ENCODE data around the gene ECHDC1.
A peak's percentile ranks its signal among the peaks of the same experiment; 100 is the strongest.

Gene ECHDC1

DNA sequence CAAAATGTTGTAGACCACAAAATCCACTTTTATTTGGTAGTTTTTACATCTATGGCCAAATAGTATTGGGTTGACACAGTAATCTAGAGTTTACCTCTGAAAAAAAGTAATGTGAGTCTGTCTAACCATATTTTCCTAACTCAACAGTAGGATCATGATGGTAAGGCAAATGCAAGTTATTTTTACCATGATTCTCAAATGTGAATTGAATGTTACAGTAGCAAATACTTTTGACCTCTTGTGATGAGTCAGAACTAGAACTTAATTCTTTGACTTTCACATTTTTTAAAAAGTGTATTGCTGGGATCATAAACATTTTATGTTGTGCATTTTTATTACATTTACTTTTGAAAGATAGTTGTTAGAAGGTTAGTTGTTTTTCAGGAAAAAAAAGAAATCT lies 54.7 kb downstream of the ECHDC1 start:
- H3K27ac Mint-ChIP-seq: no peak overlapping the region
- intact Hi-C loops (cut with micrococcal nuclease): no loop called here
- no peaks in the 10 kb centered on the region for H3K27me3 Mint-ChIP-seq
- H3K4me3 Mint-ChIP-seq: no peak overlapping the region
- H3K36me3 Mint-ChIP-seq (ENCODE audit: low read depth): peaks cover 72% of the 10 kb centered on the region
- peaks cover 10% of the 10 kb centered on the region for H3K4me1 Mint-ChIP-seq (ENCODE audit: low read depth)
- H3K9me3 Mint-ChIP-seq: no peaks in the 10 kb centered on the region

- Mint-ChIP-seq H3K36me3 (ENCODE audit: low read depth) (peaks cover 59% of the 10 kb centered on the region), H3K27me3 (no peaks in the 10 kb centered on the region), H3K4me1 (ENCODE audit: low read depth) (peaks cover 8% of the 10 kb centered on the region), H3K9me3 (no peaks in the 10 kb centered on the region), H3K4me3 (no peak overlapping the region), H3K27ac (no peak overlapping the region)
- intact Hi-C loops (cut with micrococcal nuclease): no loop called here
Measured at GRCh38 chr6:127282184-127282583, 61.2 kb downstream of the ECHDC1 start.

- peaks cover 11% of the 10 kb centered on the region for H3K4me1 Mint-ChIP-seq (ENCODE audit: low read depth)
- H3K36me3 Mint-ChIP-seq (ENCODE audit: low read depth): peaks cover 37% of the 10 kb centered on the region
- no peaks in the 10 kb centered on the region for H3K27me3 Mint-ChIP-seq
- no peak overlapping the region for H3K4me3 Mint-ChIP-seq
- intact Hi-C loops (cut with micrococcal nuclease): loop anchor here (5.0 kb wide), 1 partner anchor 83 kb away; no protein-coding TSS in a partner anchor
- no peaks in the 10 kb centered on the region for H3K9me3 Mint-ChIP-seq
- peak overlapping the region; percentile 33 for H3K27ac Mint-ChIP-seq
Measured at GRCh38 chr6:127279815-127280214, 63.6 kb downstream of the ECHDC1 start.

DNA sequence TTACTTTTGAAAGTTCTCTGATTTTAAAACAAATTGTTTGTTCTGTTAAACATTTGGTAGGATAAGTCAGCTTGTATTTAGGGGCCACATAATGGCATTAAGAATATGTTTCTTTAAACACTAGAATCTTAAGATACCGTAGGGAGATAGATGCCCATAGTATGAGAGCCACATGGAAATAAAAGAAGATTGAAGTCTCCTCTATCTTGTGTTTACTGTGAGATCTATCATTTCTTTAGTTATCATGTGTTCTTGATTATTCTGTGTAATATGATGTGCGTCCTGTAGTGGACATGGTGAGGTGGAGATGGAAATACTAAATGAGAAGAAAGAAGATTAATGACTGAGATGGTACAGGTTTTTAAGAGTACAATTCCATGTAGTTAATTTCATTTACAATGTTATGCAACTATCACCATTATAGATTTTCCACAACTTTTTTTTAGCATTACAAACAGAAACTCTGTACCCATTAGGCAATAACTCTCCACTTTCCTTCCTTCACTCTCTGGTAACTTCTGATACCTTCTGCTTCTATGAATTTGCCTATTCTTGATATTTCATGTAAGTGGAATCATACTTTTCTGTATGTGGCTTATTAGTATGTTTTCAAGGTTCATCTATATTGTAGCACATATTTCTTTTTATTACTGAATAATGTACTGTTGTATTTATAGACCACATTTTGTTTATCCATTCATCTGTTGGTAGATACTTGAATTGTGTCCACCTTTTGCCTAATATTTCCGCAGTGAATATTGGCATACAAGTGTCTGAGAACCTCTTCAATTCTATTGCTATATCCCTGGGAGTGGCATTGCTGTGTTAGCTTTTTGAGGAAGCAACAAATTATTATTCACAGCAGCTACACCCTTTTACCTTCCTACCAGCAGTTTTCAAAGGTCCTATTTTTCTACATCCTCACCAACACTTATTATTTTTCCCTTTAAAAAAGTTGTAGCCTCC lies 65.2 kb downstream of the ECHDC1 start:
- intact Hi-C loops (cut with micrococcal nuclease): loop anchor here (5.0 kb wide), 1 partner anchor 81 kb away; no protein-coding TSS in a partner anchor
- Mint-ChIP-seq H3K9me3 (no peaks in the 10 kb centered on the region), H3K27ac (no peak overlapping the region), H3K4me1 (ENCODE audit: low read depth) (peaks cover 25% of the 10 kb centered on the region), H3K36me3 (ENCODE audit: low read depth) (peaks cover 22% of the 10 kb centered on the region), H3K27me3 (no peaks in the 10 kb centered on the region), H3K4me3 (no peak overlapping the region)

GRCh38 chr6:127276331-127276730 lies 67.1 kb downstream of the ECHDC1 start:
- Mint-ChIP-seq H3K9me3 (no peaks in the 10 kb centered on the region), H3K4me3 (no peak overlapping the region), H3K27me3 (no peaks in the 10 kb centered on the region), H3K27ac (no peak overlapping the region), H3K4me1 (ENCODE audit: low read depth) (peaks cover 31% of the 10 kb centered on the region), H3K36me3 (ENCODE audit: low read depth) (peaks cover 4% of the 10 kb centered on the region)
- intact Hi-C loops (cut with micrococcal nuclease): loop anchor here (5.0 kb wide), 1 partner anchor 79 kb away; no protein-coding TSS in a partner anchor

- Mint-ChIP-seq H3K4me1 (ENCODE audit: low read depth) (peaks cover 37% of the 10 kb centered on the region), H3K9me3 (no peaks in the 10 kb centered on the region), H3K27ac (no peak overlapping the region), H3K4me3 (no peak overlapping the region), H3K27me3 (no peaks in the 10 kb centered on the region), H3K36me3 (ENCODE audit: low read depth) (peaks cover 6% of the 10 kb centered on the region)
- intact Hi-C loops (cut with micrococcal nuclease): no loop called here
Measured at GRCh38 chr6:127273499-127273898, 69.9 kb downstream of the ECHDC1 start.

DNA sequence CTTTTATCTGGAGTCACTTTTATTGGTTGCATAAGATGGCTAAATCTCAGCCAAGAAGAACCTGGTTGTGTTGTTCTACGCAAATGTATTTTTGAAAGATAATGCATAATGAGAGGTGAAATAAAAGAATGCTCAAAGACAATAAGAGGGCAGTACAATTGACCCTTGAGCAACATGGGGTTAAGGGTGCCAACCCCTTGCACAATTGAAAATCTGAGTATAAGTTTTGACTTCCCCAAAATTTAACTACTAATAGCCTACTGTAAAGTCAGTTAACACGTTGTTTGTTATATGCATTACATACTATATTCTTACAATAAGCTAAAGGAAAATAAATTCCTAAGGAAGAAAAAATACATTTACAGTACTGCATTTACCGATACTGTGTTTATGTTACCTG lies 70.8 kb downstream of the ECHDC1 start:
- no peaks in the 10 kb centered on the region for H3K27me3 Mint-ChIP-seq
- H3K4me1 Mint-ChIP-seq (ENCODE audit: low read depth): peaks cover 44% of the 10 kb centered on the region
- peaks cover 8% of the 10 kb centered on the region for H3K36me3 Mint-ChIP-seq (ENCODE audit: low read depth)
- no peak overlapping the region for H3K4me3 Mint-ChIP-seq
- intact Hi-C loops (cut with micrococcal nuclease): no loop called here
- H3K9me3 Mint-ChIP-seq: no peaks in the 10 kb centered on the region
- H3K27ac Mint-ChIP-seq: no peak overlapping the region

DNA sequence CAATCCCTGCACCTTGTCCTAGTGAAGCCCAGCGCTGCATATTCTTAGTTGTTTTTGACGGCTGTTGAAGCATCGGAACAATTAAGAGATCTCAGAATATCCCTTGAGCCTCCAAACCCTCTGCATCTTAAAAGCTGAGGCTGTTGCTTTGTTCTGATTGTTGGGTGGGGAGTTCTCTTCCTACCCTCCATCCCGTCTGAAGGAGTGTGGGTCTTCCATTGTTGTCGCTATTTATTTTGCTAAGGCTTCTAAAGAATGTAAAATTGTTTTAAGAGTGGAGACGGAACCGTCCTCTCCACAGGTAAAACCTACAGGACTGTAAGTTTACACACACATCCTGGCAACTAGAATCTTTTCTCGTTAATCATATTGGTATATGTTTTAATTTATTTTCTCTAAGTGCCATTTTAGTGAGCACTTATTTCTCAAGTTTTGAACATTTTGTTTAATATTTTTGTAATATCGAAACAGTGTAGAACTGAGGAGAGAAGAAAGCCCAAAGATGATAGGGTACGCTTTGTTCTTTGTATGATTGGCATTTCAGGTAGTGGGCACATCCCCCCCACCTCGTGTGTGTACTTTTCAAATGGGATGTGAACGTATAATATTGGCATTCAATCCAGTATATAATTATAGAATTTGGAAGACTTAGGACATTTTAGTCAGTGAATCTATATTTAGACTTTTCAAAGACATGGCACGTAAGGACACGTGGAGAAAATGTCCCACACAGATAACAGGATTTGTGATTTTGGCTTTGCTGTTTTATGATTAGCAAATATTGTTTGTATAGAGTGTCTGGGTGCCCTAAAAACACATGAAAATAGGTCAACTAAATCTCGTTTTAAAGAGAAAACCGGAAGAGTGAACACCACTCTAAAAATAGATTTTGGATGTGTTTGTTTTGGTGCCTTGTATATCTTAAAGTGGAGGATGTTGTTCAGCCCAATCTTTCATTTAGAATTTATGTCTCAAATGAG lies 75.5 kb downstream of the ECHDC1 start:
- Mint-ChIP-seq H3K27me3 (no peaks in the 10 kb centered on the region), H3K4me1 (ENCODE audit: low read depth) (peaks cover 32% of the 10 kb centered on the region), H3K9me3 (no peaks in the 10 kb centered on the region), H3K4me3 (peak overlapping the region; percentile 100), H3K27ac (peak overlapping the region; percentile 98), H3K36me3 (ENCODE audit: low read depth) (peaks cover 22% of the 10 kb centered on the region)
- intact Hi-C loops (cut with micrococcal nuclease): loop anchor here (2.0 to 10.0 kb wide), 4 partner anchors 61 to 923 kb away; partner anchors contain the start of genes CENPW and ECHDC1

DNA sequence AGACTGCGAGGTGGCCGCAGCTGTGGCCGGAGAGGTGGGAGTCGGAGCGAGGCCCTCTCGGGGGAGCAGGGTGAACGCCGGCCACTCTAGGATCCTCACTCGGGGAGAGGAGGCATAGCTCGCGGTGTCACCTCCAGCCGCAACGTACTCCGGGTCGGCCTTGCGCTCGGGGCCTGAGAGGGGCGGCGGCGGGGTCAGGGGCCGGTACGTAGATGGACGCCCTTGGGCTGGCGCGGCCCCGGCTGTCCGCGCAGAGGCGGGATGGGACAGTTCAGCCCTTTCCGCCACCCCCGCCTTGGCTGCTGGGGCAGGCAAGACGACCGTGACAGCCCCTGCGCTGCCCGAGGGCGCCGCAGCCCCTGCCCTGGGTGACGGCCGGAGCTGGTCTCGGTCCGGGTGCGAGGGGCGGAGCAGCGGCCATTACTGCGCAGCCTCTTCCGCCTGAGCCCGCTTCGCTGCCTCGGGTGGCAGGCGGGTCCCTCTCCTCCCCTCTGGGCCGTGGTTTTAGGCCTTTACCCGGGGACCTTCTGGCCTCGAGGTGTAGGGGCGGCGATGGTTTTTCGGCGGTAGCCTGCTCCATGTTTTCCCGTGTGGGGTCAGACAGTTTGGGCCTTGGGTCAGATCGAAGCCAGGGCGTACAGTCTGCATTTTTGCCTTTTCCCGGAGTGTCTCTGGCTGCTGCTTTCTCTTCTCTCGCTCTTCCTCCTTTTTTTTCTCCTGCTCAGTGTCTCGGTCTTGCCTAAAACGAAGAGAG lies 76.3 kb downstream of the ECHDC1 start:
- no peaks in the 10 kb centered on the region for H3K9me3 Mint-ChIP-seq
- intact Hi-C loops (cut with micrococcal nuclease): loop anchor here (2.0 to 10.0 kb wide), 4 partner anchors 60 to 922 kb away; partner anchors contain the start of genes CENPW and ECHDC1
- H3K4me1 Mint-ChIP-seq (ENCODE audit: low read depth): peaks cover 29% of the 10 kb centered on the region
- H3K27ac Mint-ChIP-seq: peak overlapping the region; percentile 98
- H3K27me3 Mint-ChIP-seq: no peaks in the 10 kb centered on the region
- peak overlapping the region; percentile 100 for H3K4me3 Mint-ChIP-seq
- peaks cover 22% of the 10 kb centered on the region for H3K36me3 Mint-ChIP-seq (ENCODE audit: low read depth)

GRCh38 chr6:127266178-127266891 lies 77.1 kb downstream of the ECHDC1 start, which contains the start of gene RNF146:
Gene RNF146 (plus strand): TSS chr6:127266864. CDS start chr6:127280339, 13,475 bp downstream.
- no peaks in the 10 kb centered on the region for H3K9me3 Mint-ChIP-seq
- H3K4me1 Mint-ChIP-seq (ENCODE audit: low read depth): peaks cover 27% of the 10 kb centered on the region
- peak within 1 kb of the TSS; percentile 98 for H3K27ac Mint-ChIP-seq
- H3K36me3 Mint-ChIP-seq (ENCODE audit: low read depth): peaks cover 22% of the 10 kb centered on the region
- intact Hi-C loops (cut with micrococcal nuclease): loop anchor here (2.0 to 10.0 kb wide), 4 partner anchors 59 to 922 kb away; partner anchors contain the start of genes CENPW and ECHDC1
- no peaks in the 10 kb centered on the region for H3K27me3 Mint-ChIP-seq
- peak within 1 kb of the TSS; percentile 100 for H3K4me3 Mint-ChIP-seq

DNA sequence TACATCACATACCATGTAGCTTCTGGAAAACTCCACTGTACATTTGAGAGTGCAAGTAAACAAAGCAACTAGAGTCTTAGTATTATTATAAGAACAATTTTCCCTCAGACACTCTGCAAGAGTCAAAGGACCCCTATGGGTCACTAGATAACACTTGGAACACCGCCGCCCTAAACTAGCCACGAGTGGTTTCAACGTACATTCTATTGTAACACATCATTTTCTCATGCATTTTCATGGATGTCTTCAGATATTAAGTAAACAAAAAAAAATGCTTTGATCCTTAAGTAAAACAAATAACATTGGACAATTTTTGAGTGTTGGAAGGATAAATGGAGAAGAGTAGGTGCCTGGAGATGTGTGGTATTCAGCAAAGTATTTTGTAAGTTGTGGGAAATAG lies 79.9 kb downstream of the ECHDC1 start:
- H3K36me3 Mint-ChIP-seq (ENCODE audit: low read depth): peaks cover 16% of the 10 kb centered on the region
- no peak overlapping the region for H3K27ac Mint-ChIP-seq
- H3K4me3 Mint-ChIP-seq: no peak overlapping the region
- intact Hi-C loops (cut with micrococcal nuclease): loop anchor here (10.0 kb wide), 1 partner anchor 919 kb away; the partner anchor contains the start of gene CENPW
- H3K4me1 Mint-ChIP-seq (ENCODE audit: low read depth): peaks cover 12% of the 10 kb centered on the region
- H3K27me3 Mint-ChIP-seq: no peaks in the 10 kb centered on the region
- H3K9me3 Mint-ChIP-seq: no peaks in the 10 kb centered on the region

GRCh38 chr6:127262896-127263295 lies 80.5 kb downstream of the ECHDC1 start:
- Mint-ChIP-seq H3K4me1 (ENCODE audit: low read depth) (peaks cover 6% of the 10 kb centered on the region), H3K4me3 (no peak overlapping the region), H3K9me3 (no peaks in the 10 kb centered on the region), H3K27me3 (no peaks in the 10 kb centered on the region), H3K36me3 (ENCODE audit: low read depth) (peaks cover 16% of the 10 kb centered on the region), H3K27ac (no peak overlapping the region)
- intact Hi-C loops (cut with micrococcal nuclease): loop anchor here (10.0 kb wide), 1 partner anchor 918 kb away; the partner anchor contains the start of gene CENPW

Data from dendritic cell treated with granulocyte-macrophage colony-stimulating factor and Interleukin-4, amounts not matched to agents 40 ng/mL and 50 ng/mL, for 4 days (primary cell).